ENCODE measurements around the gene SPOCK1.

DNA sequence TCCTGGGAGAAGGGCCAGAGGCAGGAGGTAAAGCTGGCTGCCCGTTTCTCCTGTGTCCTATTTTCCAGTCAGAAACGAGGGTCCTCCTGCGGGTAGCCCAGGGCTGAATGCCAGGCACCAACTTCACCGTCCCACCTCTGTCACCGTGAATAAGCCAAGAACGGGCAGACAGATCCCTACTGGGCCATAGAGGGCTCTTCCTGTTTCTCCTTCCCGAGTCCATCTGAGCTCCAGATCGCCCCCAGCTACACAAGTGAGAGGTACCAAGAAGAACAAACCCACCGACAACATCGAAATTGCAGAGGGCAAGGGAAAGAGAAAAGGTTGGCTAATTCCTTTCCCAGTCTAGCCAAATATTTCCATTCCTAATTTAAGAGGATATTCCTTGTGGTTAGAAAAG, 93.7 kb downstream of the SPOCK1 start:
- TF ChIP-seq GATA2 (IDR thresholded peaks at IDR 0.05; ENCODE audit: low read depth, low read length), result no peak
- TF ChIP-seq GATA3 (IDR thresholded peaks at IDR 0.05; ENCODE audit: low read depth, low read length), result no peak

Data from SH-SY5Y (cell line).